Sigmoid colon (tissue), 4 donors: Measurements from ENCODE around the gene CAMK1D.

ENCODE experiments used
- CTCF ChIP-seq, 4 experiments: fragments of 450-650 bp in 3 of 4; fragments of 200-600 bp in 1 of 4; IDR thresholded peaks; one replicate each; pipeline ENCODE4 v1.5.1; 2016 to 2019; ENCODE audit warnings: antibody characterized with exemption in 4 of 4, mild to moderate bottlenecking in 3 of 4, moderate library complexity in 2 of 4
- EP300 ChIP-seq, 4 donors: sonication (generic); formaldehyde crosslinking; IDR thresholded peaks; one replicate each; pipeline ENCODE4 v1.6.1; 2017; ENCODE audit warnings: antibody characterized with exemption in 4 of 4

DNA sequence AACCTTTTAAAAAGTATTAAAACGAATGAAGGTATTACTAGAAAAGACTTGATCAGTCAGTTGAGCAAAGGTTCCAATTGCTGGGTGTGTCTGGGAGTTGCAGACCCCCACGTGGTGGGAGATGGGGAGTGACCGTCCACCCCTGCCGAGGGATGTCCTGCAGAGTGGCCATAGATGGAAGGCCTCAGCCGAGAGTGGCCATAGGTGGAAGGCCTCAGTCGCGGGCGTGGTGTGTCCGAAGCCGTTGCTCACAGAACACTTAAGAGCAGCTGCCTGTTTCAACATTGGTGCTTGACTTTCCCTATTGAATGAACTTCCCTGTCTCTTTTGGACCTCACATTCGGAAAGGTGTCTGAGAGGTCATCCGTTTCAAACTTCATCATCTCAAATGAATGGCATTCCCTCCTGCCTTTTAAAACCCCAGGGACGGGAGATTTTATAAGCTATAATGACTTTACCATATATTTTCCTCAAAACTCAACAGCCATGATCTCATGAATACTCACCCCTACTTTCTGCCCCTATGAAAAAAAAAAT lies 69.4 kb downstream of the CAMK1D start:
- TF ChIP-seq CTCF (IDR thresholded peaks at IDR 0.05) (no peak), EP300 (IDR thresholded peaks at IDR 0.05) (no peak)
